NCI-H69 (cell line): ENCODE results near the gene WWC1.
"Not testable (repeated sequence)": the region's sequence is repeated elsewhere in the genome, so short reads cannot be mapped to it uniquely, and the experiment has no call there.

Experiments
- DNase-seq: peaks from one replicate; lab custom pipeline; 2025; lab: John Stamatoyannopoulos, UW

Gene WWC1

DNA sequence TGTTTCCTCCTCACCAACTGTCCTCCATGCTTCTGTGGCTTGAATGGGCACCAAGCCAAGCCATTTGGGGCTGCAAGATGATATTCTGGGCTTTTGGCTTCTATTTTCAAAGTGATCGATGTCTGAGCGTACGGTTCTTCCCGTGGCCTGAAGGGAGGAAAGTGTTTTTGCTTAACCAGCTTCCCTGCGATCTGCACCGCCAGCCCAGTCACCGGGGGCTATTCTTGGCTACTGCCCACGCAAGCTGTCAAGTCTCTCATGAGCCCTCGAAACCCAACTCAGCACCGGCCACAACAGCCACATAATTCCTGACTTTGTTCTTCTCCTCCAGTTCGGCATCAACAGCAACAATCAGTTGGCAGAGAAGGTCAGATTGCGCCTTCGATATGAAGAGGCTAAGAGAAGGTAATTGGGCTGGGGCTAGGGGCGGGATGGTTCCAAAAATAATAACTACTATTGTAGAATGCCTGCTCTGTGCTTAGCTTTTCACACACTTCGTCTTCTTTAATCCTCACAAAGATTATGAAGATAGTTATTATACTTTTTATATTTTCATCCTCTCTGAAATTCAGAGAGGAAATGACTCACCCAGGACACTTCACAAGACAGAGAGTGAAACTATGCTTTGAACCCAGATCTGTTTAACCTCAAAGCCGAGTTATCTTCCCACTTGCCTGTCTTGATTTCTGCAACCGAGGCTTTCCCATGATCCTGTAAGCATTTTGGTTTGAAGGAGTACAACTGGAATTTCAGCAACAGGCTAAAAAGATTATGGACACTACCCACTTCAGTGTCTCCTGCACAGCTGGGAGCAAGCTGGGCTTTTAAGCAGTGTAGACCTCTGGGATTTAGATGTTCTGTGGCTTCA is 118.4 kb downstream of the WWC1 start:
- no peak for DNase-seq

DNA sequence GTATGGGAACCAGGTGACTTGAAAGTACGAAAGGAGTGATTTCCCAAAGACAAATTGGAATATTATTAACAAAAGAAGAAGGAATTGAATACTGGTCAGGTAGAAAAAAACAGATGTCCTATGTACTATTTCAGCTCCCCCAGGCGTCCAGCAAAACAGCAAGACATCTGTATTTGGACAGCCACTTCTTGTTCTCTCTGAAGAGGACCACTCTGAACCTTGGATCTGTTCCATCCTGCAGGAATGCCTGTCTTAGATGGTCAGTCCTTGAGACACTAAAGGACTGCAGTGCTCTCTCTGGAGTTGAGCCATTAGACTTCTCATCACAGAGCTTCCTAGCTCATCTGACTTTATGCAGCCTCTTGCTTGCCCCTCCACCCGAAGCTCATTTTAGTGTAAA is 120.4 kb downstream of the WWC1 start:
- no peak for DNase-seq

DNA sequence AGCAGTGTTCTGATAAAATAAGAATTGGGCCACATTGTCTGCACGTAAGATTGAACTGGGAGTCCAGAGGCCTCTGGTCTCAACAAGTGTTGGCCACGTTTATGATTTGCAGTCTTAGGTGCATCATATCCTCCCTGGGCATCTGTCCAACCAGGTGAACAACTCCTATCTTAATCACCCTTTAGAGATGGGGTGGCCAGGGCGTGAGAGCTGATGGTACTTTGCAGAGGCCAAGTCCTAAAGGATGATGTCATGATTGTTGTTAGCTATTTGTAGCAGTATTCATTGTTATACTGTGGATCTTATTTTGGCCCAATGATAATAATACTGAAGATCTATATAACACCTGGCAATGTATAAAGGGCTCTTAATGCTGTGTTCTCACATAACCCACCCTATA is 121.6 kb downstream of the WWC1 start:
- no peak for DNase-seq

DNA sequence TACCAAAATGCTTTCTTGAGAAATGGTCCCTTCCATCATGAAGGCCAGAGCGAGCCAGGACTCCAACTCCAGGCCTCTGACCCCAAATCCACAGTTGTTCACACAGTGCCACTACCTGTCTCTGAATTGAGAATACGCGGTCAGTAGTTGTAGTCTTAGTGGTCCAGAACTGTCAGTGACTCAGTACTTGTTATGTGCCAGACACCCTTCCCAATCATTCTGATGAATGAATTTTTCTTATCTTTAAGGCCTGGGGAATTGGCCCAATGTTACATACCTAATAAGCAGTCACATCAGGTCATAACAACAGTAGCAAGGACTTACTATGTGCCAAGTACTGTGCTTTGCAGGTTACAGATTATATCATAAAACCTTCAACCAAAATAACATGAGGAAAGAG is 122.2 kb downstream of the WWC1 start:
- DNase-seq = no peak

DNA sequence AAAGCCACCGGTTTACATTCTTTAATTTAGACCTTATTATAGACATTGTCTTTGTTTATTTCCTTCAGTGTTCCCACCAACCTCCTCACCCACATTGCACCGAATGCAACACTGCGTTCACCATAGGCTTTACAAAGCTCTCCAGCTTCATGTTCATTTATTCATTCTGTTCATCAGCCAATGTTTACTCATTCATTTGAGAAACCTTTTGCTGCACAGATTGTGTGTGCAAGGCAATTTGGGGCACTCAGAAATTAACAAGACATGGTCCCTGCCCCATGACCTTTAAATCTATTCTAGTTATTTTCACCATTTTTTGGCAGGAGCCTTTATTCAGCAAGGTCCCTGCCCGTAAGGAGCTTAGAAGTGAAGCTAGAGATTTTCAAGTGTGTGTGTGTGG is 124.0 kb downstream of the WWC1 start:
- no peak for DNase-seq

DNA sequence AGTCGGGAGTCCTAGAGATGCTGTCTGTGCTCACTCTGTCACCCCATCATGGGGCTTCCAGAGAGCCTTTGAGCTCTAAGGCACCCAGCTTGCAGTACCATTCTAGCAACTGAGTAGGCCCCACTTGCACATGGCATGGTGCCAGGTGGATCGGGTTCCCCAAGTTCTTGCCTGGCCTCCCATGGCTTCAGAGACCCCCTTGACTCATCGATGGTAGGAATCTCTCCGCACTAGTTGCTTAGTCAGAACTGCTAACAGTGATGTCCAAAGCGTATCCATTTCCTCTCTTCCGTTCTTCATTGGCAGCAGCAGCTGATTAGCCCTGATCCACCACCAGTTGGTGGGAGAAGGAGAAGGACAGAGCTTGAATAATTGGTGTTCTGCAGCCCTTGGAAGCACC is 124.5 kb downstream of the WWC1 start:
- no peak for DNase-seq

DNA sequence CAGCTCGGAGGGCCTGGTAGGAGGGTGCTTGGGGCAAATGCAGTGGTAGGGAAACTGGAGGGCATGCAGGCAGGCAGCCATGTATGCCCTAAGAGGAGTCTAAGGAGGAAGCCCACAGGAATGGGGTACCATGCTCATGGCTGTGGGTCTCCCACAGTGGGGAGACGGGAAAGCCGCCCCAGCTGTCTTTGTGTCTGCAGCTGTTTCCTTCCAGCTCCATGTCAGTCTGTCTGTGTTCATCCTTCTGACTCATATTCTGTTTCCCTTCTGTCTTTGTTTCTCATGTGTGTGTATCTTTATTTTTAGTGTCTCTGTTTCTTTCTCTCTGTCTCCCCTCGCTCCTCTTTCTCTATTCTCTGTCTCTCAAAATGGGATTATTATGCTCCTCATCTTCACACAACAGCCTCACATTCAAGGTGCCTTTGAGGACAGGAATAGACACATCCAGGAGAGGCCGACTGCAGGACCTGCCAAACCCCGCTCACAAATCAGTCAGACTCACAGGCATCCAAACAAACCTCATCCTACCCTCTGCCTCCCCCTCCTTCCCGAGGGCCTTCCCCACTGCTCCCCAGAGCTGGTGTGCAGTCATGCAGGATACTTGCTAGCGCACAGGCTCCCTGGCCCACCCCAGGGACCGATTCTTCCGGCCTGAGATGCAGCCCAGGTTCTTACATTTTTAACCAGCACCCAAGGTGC is 126.4 kb downstream of the WWC1 start:
- no peak for DNase-seq

DNA sequence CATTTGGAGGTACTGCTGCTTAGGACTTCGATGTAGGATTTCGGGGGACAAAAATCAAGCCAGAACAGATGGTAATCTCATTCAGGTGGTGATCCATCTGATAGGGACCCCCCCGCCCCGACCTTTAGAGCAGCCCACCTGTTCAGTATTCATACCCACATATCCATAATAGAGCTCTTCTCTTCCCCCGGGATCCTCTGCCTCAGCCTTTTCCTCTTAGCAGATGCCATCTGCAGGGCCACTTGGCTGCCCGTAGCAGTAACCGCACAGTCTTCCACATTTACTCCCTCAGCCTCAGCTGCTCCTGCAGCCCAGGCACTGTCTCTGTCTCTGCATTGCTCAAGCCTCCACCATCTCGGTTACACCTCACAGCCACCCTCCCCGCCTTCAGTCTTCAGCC is 129.0 kb downstream of the WWC1 start:
- DNase-seq = no peak

DNA sequence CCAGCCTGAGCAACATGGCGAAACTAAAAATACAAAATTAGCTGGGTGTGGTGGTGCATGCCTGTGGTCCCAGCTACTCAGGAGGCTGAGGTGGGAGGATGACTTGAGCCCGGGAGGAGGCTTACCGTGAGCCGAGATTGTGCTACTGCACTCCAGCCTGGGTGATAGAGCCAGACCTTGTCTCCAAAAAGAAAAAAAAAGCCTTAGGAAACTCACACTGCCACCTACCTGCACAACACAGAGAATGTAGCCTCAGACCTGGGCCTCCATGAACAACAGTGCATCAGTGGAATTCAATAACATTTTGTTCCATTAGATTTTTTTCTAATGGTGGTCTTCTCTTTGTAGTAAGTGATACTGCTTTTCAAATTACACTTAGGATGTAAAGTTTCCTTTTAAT is 131.0 kb downstream of the WWC1 start:
- peak; percentile 22 for DNase-seq

DNA sequence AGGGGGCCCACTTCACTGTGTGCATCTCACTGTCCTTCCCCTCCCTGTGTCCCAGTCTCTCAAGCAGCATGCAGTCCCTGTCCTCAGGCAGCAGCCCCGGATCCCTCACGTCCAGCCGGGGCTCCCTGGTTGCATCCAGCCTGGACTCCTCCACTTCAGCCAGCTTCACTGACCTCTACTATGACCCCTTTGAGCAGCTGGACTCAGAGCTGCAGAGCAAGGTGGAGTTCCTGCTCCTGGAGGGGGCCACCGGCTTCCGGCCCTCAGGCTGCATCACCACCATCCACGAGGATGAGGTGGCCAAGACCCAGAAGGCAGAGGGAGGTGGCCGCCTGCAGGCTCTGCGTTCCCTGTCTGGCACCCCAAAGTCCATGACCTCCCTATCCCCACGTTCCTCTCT is 132.0 kb downstream of the WWC1 start:
- no peak for DNase-seq

DNA sequence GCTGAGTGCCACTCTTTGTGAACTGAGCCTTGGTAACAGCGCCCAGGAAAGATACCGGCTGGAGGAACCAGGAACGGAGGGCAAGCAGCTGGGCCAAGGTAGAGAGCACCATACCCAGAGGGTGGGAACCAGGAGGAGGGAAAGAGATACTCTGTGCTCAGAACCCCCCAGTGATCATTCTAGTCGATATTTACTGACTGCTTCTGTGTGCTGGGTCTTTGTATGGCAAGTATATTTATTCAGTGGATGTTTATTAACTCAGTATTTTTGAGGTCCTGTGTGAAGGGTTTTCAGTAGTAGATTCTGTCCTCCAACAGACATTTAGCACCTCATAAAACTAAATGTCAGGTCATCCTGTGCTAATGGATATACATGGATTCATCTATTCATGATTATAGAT is 132.5 kb downstream of the WWC1 start:
- DNase-seq = no peak

DNA sequence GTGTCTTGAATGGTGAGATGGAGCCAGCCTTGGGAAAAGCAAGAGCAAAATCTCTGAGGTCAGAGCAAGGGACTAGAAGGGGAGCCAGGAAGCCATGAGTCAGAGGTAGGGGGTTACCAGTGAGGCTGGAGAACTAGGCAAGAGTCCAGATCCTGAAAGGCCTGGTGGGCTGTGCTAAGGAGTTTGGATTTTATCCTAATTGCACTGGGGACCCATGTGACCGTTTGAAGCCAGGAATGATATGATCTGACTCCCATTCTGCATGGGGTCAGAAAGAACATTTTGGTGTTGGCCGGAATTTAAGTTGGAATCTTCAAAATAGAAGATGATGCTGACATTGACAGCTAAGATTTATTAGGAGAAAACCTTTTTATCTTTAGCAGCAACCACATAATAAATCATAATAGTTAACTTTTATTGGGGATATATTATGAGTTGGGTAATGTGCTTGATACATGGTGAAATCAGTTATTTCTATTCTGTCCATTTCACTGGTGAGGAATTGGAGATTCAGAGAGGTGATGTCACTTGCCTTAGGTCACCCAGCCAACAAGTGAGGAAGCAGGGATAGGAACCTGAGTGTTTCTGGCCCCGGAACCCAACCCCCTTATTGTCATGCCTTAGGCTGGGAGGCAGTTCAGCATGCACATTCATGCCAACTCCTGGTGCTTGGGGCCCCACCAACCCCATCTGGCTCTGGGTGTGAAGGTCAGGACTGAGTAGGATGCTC is 133.3 kb downstream of the WWC1 start:
- no peak for DNase-seq

DNA sequence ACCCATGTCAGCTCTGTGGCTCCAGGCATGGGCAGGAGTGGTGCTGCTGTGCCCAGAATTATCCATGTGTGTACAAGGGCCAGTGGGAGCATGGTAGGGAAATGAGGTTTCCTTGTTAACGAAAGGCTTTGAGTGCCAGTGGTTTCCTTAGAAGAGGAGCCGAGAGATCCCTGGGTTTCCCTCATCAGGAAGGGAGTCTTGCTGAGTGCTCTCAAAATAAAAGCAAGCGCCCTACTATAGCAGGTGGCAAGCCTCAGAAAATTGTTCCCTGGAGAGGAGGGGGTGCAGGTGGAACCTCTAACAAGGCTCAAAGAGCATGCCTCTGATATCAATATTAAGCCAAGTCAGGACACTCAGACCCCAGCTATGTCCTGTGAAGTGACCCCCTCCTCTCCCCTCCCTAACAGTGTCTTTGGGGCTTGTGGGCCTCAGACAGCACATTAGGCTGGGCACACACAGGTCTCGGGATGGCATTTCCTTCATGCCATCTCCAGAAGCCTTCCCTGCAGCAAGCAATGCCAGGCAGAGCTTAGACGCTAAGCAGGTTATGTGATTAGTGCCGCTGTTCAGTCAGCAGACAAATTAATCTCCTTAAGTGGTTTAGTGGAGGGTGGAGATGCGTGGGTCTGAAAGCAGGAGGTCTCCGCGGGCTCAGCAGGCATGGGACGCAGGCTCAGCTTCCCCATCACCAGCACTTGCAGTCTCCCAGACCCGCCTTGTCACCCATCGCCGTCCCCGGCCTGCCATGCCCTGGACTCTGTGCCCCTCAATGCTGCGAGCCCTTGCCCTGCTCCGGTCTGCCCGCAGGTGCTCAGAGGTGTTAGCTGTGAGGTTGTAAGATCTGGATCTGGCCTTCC is 134.8 kb downstream of the WWC1 start:
- DNase-seq = no peak

DNA sequence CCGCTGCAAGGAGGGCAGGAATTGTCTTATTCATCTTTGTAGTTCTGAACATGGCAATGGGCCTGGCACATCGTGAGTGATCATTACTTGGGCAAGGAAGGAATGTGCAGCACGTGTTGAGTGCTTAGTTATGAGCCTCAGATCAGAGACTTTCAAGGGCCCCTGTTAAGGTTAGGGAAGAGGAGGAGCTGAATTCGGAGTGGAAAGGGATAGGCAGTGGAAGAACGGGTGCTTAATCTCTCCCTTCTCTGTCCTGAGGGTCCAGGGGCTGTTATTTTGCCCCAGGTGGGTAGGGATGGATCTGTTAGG is 135.4 kb downstream of the WWC1 start:
- no peak for DNase-seq

DNA sequence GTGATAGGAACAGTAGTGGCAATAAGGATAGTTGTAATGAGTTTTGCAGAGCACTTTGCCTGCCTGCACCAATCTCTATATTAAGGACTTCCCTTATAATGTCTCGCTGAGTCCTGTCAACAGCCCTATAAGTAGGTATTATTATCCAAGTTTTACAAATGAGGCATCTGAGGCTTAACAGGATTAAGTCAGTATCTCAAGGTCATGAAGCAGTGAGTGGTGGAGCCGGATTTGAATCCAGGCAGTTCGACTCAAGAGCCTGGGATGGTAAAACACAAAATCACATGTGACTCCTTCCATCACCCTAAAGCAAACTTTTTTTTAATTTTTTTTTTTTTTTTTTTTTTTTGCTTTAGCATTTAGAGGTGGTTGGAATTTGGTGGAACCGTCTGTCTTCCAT is 135.8 kb downstream of the WWC1 start:
- DNase-seq = no peak

DNA sequence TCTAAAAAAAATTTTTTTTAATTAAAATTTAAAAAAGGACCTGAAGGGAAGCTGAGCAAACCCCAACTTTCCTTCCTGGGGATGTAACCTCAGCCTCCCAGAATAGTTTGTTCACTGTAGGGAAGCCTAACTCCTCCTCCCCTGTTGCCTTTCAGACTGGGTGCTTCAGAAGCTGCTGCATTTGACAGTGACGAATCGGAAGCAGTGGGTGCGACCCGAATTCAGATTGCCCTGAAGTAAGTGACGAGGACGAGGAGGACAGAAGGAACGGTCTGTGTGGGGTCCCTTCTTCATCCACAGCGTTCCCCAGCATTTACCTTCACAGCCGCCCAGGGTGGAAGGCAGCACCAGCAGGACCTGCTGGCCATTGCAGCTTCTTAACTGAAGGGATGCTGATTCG is 137.1 kb downstream of the WWC1 start:
- no peak for DNase-seq

DNA sequence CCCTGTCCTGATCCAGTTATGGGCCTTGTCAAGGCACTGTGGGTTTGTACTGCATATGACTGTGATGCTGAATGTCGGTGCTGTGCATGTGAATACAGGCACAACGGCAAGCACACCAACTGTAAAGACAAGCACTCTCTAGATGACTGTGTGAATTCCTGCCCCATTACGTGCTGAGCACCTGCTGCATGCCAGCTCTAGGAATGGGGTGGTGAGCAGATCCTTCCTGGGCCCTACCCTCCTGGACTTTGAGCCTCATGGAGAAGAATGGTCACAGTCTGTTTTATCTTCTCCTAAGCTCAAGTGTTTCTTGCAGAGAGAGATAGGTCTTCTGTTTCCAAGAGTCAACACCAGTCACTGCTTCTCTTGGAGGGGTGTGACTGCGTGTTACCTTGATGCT is 138.9 kb downstream of the WWC1 start:
- DNase-seq = no peak

DNA sequence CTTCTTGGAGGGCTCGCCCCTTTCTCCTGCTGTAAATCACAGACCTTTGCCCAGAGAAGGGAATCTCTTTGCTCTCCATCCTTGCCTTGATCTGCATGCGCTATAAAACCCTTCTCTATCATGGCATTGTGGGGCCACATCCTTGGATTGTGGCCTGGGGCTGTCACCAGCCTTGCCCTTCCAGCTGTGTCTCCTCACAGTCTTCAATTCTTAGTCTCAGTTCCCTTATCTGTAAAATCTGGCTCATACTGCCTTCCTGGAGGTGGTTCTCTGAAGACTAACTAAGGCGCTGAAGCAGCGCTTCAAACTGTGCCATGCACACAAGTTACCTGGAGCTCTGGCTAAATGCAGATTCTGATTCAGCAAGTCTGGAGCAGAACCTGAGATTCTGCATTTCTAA is 141.5 kb downstream of the WWC1 start:
- no peak for DNase-seq

DNA sequence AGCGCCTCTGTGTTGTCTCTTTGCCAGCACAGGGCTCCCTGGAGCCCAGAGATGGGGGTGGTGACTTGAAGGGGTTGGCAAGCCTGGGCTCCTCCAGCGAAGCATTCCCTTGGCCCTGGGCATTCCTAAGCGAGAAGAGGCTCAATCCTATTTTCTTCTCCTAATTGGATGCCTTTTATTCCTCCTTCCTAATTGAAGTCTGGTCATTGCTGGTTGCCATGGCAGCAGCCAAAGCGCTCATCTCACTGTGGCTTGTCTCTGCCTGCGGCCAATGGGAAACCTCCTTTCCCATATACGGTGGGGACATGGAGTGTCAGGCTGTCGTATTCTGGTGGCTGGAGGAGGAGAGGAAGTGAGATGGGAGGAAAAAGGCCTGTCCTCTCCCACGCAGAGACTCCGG is 142.6 kb downstream of the WWC1 start:
- DNase-seq = peak; percentile 75

DNA sequence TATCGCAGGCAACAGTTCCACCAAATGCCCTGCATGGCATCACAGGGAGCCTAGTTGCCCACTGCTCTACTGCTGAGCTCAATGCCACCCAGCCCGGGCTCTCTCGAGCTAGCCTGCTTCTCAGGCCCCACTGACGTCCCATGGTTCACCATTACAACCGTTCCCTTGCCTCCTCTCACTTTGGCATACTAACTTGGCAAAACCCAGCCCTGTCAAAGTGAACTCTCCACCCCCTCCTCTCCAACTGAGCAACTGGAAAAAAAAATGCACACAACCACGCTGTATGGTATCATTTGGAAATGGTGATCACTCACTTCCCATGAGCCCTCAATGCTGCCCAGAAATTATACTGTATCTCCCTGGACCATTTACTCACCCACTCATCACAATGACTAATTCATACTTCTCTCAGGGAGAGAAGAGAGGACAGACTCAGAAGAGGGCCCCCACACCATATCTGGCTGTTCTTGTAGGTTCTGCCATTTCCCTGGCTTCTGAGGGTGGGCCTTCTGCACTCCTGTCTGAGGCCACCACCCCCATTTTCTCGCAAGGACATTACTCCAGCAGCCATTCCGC is 143.4 kb downstream of the WWC1 start:
- DNase-seq = no peak

DNA sequence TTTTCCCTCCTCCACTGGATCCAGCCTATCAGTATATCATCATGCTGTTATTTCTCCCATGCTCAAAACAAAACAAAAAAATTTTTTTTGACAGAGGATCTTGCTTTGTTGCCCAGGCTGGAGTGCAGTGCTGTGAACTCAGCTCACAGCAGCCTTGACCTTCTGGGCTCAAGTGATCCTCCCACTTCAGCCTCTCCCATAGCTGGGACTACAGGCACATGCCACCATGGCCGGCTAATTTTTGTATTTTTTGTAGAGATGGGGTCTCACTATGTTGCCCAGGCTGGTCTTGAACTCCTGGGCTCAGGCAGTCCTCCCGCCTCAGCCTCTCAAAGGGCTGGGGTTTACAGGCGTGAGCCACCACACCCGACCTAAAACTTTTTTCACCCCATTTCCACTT is 143.9 kb downstream of the WWC1 start:
- DNase-seq = not testable (repeated sequence)

DNA sequence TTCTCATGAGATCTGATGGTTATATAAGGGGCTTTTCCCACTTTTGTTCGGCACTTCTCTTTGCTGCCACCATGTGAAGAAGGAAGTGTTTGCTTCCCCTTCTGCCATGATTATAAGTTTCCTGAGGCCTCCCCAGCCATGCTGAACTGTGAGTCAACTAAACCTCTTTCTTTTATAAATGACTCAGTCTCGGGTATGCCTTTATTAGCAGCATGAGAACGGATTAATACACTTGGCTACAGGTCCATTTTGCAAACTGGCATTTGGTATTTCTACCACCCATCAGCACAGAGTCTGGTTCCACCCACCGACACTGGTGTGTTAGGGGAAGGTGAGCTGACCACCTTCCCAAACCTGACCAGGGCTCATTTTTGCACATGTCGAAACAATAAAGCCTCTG is 146.9 kb downstream of the WWC1 start:
- DNase-seq = no peak
